HEK293 (cell line): Measurements from ENCODE around the gene NLGN1.

ENCODE experiments used
- CTCF ChIA-PET: fragments of 350-600 bp; formaldehyde crosslinking; extraction: SDS; loops from one replicate; lab custom pipeline; 2021; ENCODE audit warnings: antibody characterized with exemption; lab: Yijun Ruan, JAX
- POLR2A ChIA-PET: fragments of 300-600 bp; formaldehyde crosslinking; extraction: SDS; loops from one replicate; lab custom pipeline; 2020; ENCODE audit warnings: antibody characterized with exemption, inconsistent platforms; lab: Yijun Ruan, JAX
- H3K27ac ChIP-seq: fragments of 200-500 bp; sonication (Bioruptor generic); 2 replicates; pipeline ENCODE4 v1.5.1; 2014; ENCODE audit warnings: low read depth, low read length, control low read depth, inconsistent platforms; ENCODE audit errors: extremely low read depth
- H3K36me3 ChIP-seq, 2 experiments: fragments of 200-500 bp in 1 of 2; sonication (Bioruptor generic) in 1 of 2; 1 replicate in 1 of 2; 2 replicates in 1 of 2; pipeline ENCODE4 v1.5.1; 2014 to 2017; ENCODE audit warnings: inconsistent platforms in 2 of 2, low read length in 2 of 2; ENCODE audit not compliant: control insufficient read depth in 2 of 2, insufficient read depth in 1 of 2
- H3K4me1 ChIP-seq: fragments of 200-500 bp; sonication (Bioruptor generic); 2 replicates; pipeline ENCODE4 v1.5.1; 2014; ENCODE audit warnings: mild to moderate bottlenecking, low read length, inconsistent platforms; ENCODE audit not compliant: control insufficient read depth, insufficient read depth
- H3K4me3 ChIP-seq: 2 replicates; pipeline ENCODE4 v1.5.1; 2011; ENCODE audit warnings: low read depth, mild to moderate bottlenecking, control low read depth, low read length, moderate library complexity
- H3K9me3 ChIP-seq: fragments of 200-500 bp; sonication (Bioruptor generic); 2 replicates; pipeline ENCODE4 v1.5.1; 2014; ENCODE audit warnings: low read depth, low read length, inconsistent platforms; ENCODE audit not compliant: control insufficient read depth, insufficient read depth
- BCL11B ChIP-seq: fragments of 450-650 bp; formaldehyde crosslinking; IDR thresholded peaks from 2 replicates; pipeline ENCODE4 v1.5.1; 2016; ENCODE audit warnings: low read depth, missing biosample characterization, missing genetic modification characterization
- KLF10 ChIP-seq: fragments of 450-650 bp; IDR thresholded peaks from 2 replicates; pipeline ENCODE4 v1.5.1; 2018; ENCODE audit warnings: missing biosample characterization, mild to moderate bottlenecking, missing genetic modification characterization
- KLF17 ChIP-seq: fragments of 450-650 bp; formaldehyde crosslinking; IDR thresholded peaks from 2 replicates; pipeline ENCODE4 v1.5.1; 2016; ENCODE audit warnings: missing biosample characterization, missing genetic modification characterization
- RBAK ChIP-seq: fragments of 450-650 bp; formaldehyde crosslinking; IDR thresholded peaks from 2 replicates; pipeline ENCODE4 v1.5.1; 2016; ENCODE audit warnings: missing biosample characterization, missing genetic modification characterization
- SP2 ChIP-seq: fragments of 450-650 bp; formaldehyde crosslinking; IDR thresholded peaks from 2 replicates; pipeline ENCODE4 v1.5.1; 2016; ENCODE audit warnings: missing biosample characterization, missing genetic modification characterization
- ZNF133 ChIP-seq: fragments of 450-650 bp; formaldehyde crosslinking; IDR thresholded peaks from 2 replicates; pipeline ENCODE4 v1.5.1; 2016; ENCODE audit warnings: missing biosample characterization, missing genetic modification characterization
- ZNF184 ChIP-seq: fragments of 450-650 bp; IDR thresholded peaks from 2 replicates; pipeline ENCODE4 v1.5.1; 2018; ENCODE audit warnings: missing biosample characterization, mild to moderate bottlenecking, missing genetic modification characterization
- ZNF26 ChIP-seq: fragments of 450-650 bp; formaldehyde crosslinking; IDR thresholded peaks from 2 replicates; pipeline ENCODE4 v1.5.1; 2016; ENCODE audit warnings: missing biosample characterization, missing genetic modification characterization
- ZNF311 ChIP-seq: fragments of 450-650 bp; formaldehyde crosslinking; IDR thresholded peaks from 2 replicates; pipeline ENCODE4 v1.5.1; 2017; ENCODE audit warnings: missing biosample characterization, missing genetic modification characterization, borderline replicate concordance
- ZNF362 ChIP-seq: fragments of 450-650 bp; formaldehyde crosslinking; IDR thresholded peaks from 2 replicates; pipeline ENCODE4 v1.5.1; 2016; ENCODE audit warnings: missing biosample characterization, missing genetic modification characterization
- ZNF623 ChIP-seq: fragments of 450-650 bp; formaldehyde crosslinking; IDR thresholded peaks from 2 replicates; pipeline ENCODE4 v1.5.1; 2016; ENCODE audit warnings: missing biosample characterization, missing genetic modification characterization
- ZNF654 ChIP-seq: fragments of 450-650 bp; formaldehyde crosslinking; IDR thresholded peaks from 2 replicates; pipeline ENCODE4 v1.5.1; 2016; ENCODE audit warnings: low read depth, missing biosample characterization, missing genetic modification characterization
- ZNF660 ChIP-seq: fragments of 450-650 bp; IDR thresholded peaks from 2 replicates; pipeline ENCODE4 v1.5.1; 2018; ENCODE audit warnings: missing biosample characterization, mild to moderate bottlenecking, missing genetic modification characterization
- ZNF747 ChIP-seq: fragments of 450-650 bp; formaldehyde crosslinking; IDR thresholded peaks from 2 replicates; pipeline ENCODE4 v1.5.1; 2016; ENCODE audit warnings: missing biosample characterization, missing genetic modification characterization
- ZSCAN16 ChIP-seq: fragments of 450-650 bp; formaldehyde crosslinking; IDR thresholded peaks from 2 replicates; pipeline ENCODE4 v1.5.1; 2016; ENCODE audit warnings: missing biosample characterization, missing genetic modification characterization
- ZSCAN23 ChIP-seq: fragments of 450-650 bp; formaldehyde crosslinking; IDR thresholded peaks from 2 replicates; pipeline ENCODE4 v1.5.1; 2016; ENCODE audit warnings: missing biosample characterization, missing genetic modification characterization
- TF ChIP-seq, protein P1 (sequence below): fragments of 450-650 bp; formaldehyde crosslinking; IDR thresholded peaks from 2 replicates; pipeline ENCODE4 v1.5.1; 2017; ENCODE audit warnings: missing biosample characterization, missing genetic modification characterization
- TF ChIP-seq, protein P2 (sequence below): fragments of 450-650 bp; formaldehyde crosslinking; IDR thresholded peaks from 2 replicates; pipeline ENCODE4 v1.5.1; 2017; ENCODE audit warnings: missing biosample characterization, missing genetic modification characterization

NLGN1 gene

DNA sequence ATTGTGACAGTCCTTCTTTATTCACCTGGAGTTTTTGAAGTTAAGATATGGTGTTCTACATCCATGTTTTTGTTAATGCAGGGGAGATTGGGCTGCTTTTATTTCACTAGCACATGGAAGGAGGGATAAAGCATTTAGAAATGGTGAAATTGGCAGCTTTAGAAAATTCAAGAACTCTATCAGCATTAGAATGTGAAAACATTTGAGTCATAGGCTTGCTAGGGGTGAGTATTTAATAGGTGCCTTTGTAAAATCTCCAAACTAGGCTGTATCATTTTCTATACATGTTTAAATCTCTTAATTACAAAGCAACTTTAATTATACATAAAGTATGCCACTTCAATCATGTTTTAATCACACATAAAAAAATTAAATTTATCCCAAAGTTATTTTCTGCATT is 12.9 kb downstream of the NLGN1 start (continued):
- TF ChIP-seq ZNF26 (tag by site-specific recombination) = no peak
- no peak for TF ChIP-seq ZSCAN23 (tag by site-specific recombination)
- TF ChIP-seq RBAK (tag by site-specific recombination) = no peak
- TF ChIP-seq, protein P1, sequence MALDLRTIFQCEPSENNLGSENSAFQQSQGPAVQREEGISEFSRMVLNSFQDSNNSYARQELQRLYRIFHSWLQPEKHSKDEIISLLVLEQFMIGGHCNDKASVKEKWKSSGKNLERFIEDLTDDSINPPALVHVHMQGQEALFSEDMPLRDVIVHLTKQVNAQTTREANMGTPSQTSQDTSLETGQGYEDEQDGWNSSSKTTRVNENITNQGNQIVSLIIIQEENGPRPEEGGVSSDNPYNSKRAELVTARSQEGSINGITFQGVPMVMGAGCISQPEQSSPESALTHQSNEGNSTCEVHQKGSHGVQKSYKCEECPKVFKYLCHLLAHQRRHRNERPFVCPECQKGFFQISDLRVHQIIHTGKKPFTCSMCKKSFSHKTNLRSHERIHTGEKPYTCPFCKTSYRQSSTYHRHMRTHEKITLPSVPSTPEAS = no peak
- TF ChIP-seq, all 188 proteins: peak for 0

DNA sequence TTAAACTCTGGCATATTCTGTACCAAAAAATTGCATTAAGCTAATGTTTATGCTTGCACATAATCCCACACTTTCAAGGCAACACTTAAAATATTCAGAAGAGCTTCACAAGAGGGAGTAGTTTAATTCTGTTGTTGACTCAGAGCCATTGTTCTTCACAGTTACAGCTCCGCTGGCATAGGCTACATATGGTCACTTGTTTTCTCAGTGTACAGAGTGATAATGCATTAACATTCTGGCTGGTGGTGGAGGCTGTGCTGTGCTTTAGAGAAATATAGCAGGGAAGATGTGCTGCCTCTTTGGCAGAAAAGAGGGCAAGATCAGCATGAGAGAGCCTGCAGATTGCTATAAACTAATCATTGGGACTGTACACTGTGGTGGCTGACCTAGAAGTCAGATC is 13.3 kb downstream of the NLGN1 start:
- no peaks in the 10 kb centered on the region; the same call in 1 of the 2 replicates for H3K4me1 ChIP-seq
- CTCF ChIA-PET = interaction anchor here (0.8 to 1.5 kb wide), 5 partner anchors 36 to 171 kb away, joined by 3 to 6 read pairs (median 4); no protein-coding TSS in a partner anchor
- POLR2A ChIA-PET = no interaction called here
- no peak overlapping the region for H3K4me3 ChIP-seq
- H3K27ac ChIP-seq = no peak overlapping the region
- no peaks in the 10 kb centered on the region for H3K36me3 ChIP-seq
- H3K9me3 ChIP-seq = no peaks in the 10 kb centered on the region
- no peak for TF ChIP-seq ZNF184 (tag by site-specific recombination)
- no peak for TF ChIP-seq ZNF747
- TF ChIP-seq KLF17 (tag by site-specific recombination) = no peak
- TF ChIP-seq, protein P2, sequence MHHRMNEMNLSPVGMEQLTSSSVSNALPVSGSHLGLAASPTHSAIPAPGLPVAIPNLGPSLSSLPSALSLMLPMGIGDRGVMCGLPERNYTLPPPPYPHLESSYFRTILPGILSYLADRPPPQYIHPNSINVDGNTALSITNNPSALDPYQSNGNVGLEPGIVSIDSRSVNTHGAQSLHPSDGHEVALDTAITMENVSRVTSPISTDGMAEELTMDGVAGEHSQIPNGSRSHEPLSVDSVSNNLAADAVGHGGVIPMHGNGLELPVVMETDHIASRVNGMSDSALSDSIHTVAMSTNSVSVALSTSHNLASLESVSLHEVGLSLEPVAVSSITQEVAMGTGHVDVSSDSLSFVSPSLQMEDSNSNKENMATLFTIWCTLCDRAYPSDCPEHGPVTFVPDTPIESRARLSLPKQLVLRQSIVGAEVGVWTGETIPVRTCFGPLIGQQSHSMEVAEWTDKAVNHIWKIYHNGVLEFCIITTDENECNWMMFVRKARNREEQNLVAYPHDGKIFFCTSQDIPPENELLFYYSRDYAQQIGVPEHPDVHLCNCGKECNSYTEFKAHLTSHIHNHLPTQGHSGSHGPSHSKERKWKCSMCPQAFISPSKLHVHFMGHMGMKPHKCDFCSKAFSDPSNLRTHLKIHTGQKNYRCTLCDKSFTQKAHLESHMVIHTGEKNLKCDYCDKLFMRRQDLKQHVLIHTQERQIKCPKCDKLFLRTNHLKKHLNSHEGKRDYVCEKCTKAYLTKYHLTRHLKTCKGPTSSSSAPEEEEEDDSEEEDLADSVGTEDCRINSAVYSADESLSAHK (tag by site-specific recombination) = no peak
- TF ChIP-seq BCL11B (tag by site-specific recombination) = no peak
- TF ChIP-seq ZNF623 (tag by site-specific recombination) = no peak
- no peak for TF ChIP-seq ZNF311 (tag by site-specific recombination)
- no peak for TF ChIP-seq ZSCAN16 (tag by site-specific recombination)
- TF ChIP-seq, all 188 proteins: peak for 0

- TF ChIP-seq ZNF362 (tag by site-specific recombination) = no peak
- peak; percentile 56 for TF ChIP-seq ZNF654 (tag by site-specific recombination)
- 0 out of 2 replicates have a peak, but pooled peaks have one; percentile 7 for TF ChIP-seq ZNF660 (tag by site-specific recombination)
- no peak for TF ChIP-seq SP2 (tag by site-specific recombination)
- no peak for TF ChIP-seq KLF10 (tag by site-specific recombination)
- TF ChIP-seq ZNF133 = peak; percentile 89
- ChIA-PET POLR2A (no interaction called here), CTCF (interaction anchor here (0.6 to 1.5 kb wide), 8 partner anchors 35 to 418 kb away, joined by 3 to 6 read pairs (median 4); no protein-coding TSS in a partner anchor)
- no peak overlapping the region for H3K27ac ChIP-seq
- no peaks in the 10 kb centered on the region for H3K9me3 ChIP-seq
- no peaks in the 10 kb centered on the region; the same call in 1 of the 2 replicates for H3K4me1 ChIP-seq
- H3K4me3 ChIP-seq = no peak overlapping the region
- H3K36me3 ChIP-seq = no peaks in the 10 kb centered on the region
These were observed 13.9 kb downstream of the NLGN1 start for GRCh38 chr3:173411375-173411973.
